HepG2 (cell line): ENCODE data around the gene AMOTL2. TPM values are rescaled to one million over a fixed set of nuclear protein-coding genes. Genes with fewer than 3 reads are reported as not detected.

ENCODE experiments used
- ATRX ChIP-seq: sonication (generic); formaldehyde crosslinking; IDR thresholded peaks from 2 replicates; pipeline ENCODE4 v1.4.0; 2020; ENCODE audit warnings: missing genetic modification reagents, borderline replicate concordance
- CENPX ChIP-seq: sonication (generic); formaldehyde crosslinking; IDR thresholded peaks from 2 replicates; pipeline ENCODE4 v1.9.0; 2021; ENCODE audit warnings: mild to moderate bottlenecking, missing genetic modification reagents, moderate library complexity
- GFI1 ChIP-seq: sonication (generic); formaldehyde crosslinking; IDR thresholded peaks from 2 replicates; pipeline ENCODE4 v1.5.0; 2020; ENCODE audit warnings: missing genetic modification reagents, mild to moderate bottlenecking, borderline replicate concordance
- GRHL1 ChIP-seq: sonication (generic); formaldehyde crosslinking; conservative IDR thresholded peaks from 2 replicates; pipeline ENCODE4 v1.8.0; 2022; ENCODE audit warnings: missing genetic modification reagents
- MED1 ChIP-seq: sonication (generic); formaldehyde crosslinking; IDR thresholded peaks from 2 replicates; pipeline ENCODE4 v1.4.0; 2020; ENCODE audit warnings: missing genetic modification reagents
- MEIS1 ChIP-seq: sonication (generic); formaldehyde crosslinking; IDR thresholded peaks from 2 replicates; pipeline ENCODE4 v1.9.0; 2021; ENCODE audit warnings: mild to moderate bottlenecking, missing genetic modification reagents, moderate library complexity, borderline replicate concordance
- PHF20 ChIP-seq: sonication (generic); formaldehyde crosslinking; IDR thresholded peaks from 2 replicates; pipeline ENCODE4 v1.5.0; 2020; ENCODE audit warnings: mild to moderate bottlenecking, missing genetic modification reagents
- RERE ChIP-seq: IDR thresholded peaks from 2 replicates; pipeline ENCODE4 v1.6.1; 2016; ENCODE audit warnings: low read depth, missing genetic modification reagents, missing compliant biosample characterization
- SP5 ChIP-seq: IDR thresholded peaks from 2 replicates; pipeline ENCODE4 v1.6.1; 2016; ENCODE audit warnings: low read depth, borderline replicate concordance
- ZNF281 ChIP-seq: sonication (generic); formaldehyde crosslinking; IDR thresholded peaks from 2 replicates; pipeline ENCODE4 v1.4.0; 2020; ENCODE audit warnings: missing genetic modification reagents, borderline replicate concordance
- ZNF33B ChIP-seq: sonication (generic); formaldehyde crosslinking; IDR thresholded peaks from 2 replicates; pipeline ENCODE4 v1.5.1; 2020; ENCODE audit warnings: mild to moderate bottlenecking, missing genetic modification reagents
- ZNF441 ChIP-seq: sonication (generic); formaldehyde crosslinking; IDR thresholded peaks from 2 replicates; pipeline ENCODE4 v1.7.0; 2021; ENCODE audit warnings: missing genetic modification reagents, borderline replicate concordance
- ZNF556 ChIP-seq: sonication (generic); formaldehyde crosslinking; IDR thresholded peaks from 2 replicates; pipeline ENCODE4 v1.4.0; 2020; ENCODE audit warnings: mild to moderate bottlenecking, missing genetic modification reagents, borderline replicate concordance
- polyA plus RNA-seq, 8 experiments: library from polyadenylated mRNA; depleted of rRNA in 3 of 8; stranded (reverse) in 7 of 8; unstranded in 1 of 8; fragments of >200 nt; fragmentation: Illumina TruSeq in 4 of 8; extraction: Trizol in 4 of 8; gene quantifications; 2 replicates each; pipeline versions ENCODE4 v1.2.1 to v1.2.3, GENCODE V29; 2011 to 2016; ENCODE audit warnings: low read depth in 4 of 8, missing spikeins in 1 of 8, mixed read lengths in 1 of 8; ENCODE audit not compliant: insufficient read depth in 1 of 8
- total RNA-seq, 5 experiments: library from RNA; depleted of rRNA; stranded (reverse); fragments of >200 nt; fragmentation: Illumina TruSeq; extraction: Trizol; gene quantifications; 2 replicates each; pipeline ENCODE4 v1.2.3, GENCODE V29; 2016; ENCODE audit warnings: low read depth in 1 of 5
- TF ChIP-seq, protein P1 (sequence below): IDR thresholded peaks from 2 replicates; pipeline ENCODE4 v1.6.1; 2018; ENCODE audit warnings: missing genetic modification reagents, mild to moderate bottlenecking, missing compliant biosample characterization
- TF ChIP-seq, protein P2 (sequence below): sonication (generic); formaldehyde crosslinking; IDR thresholded peaks from 2 replicates; pipeline ENCODE4 v1.4.0; 2020; ENCODE audit warnings: missing genetic modification reagents, borderline replicate concordance

AMOTL2 gene
- total and polyA plus RNA-seq, 2 of the 13 experiments (the other 11 are each of a cell fraction or from before 2014, with no cell fraction given): 17.3 to 18.5 TPM

GRCh38 chr3:134419214-134419959 is 45.1 kb upstream of the AMOTL2 start (continued):
- TF ChIP-seq ZNF281 (CRISPR knock-in tag) (peak; percentile 59; the same call in 1 of the 2 replicates), SP5 (no peak), MED1 (CRISPR knock-in tag) (peak; percentile 70), MEIS1 (no peak), ZNF441 (CRISPR knock-in tag) (no peak), RERE (0 out of 2 replicates have a peak, but pooled peaks have one; percentile 27), GFI1 (CRISPR knock-in tag) (0 out of 2 replicates have a peak, but pooled peaks have one; percentile 41), PHF20 (0 out of 2 replicates have a peak, but pooled peaks have one; percentile 30), GRHL1 (CRISPR knock-in tag) (no peak), CENPX (CRISPR knock-in tag) (no peak), ATRX (no peak), ZNF33B (CRISPR knock-in tag) (no peak), ZNF556 (CRISPR knock-in tag) (no peak; the same call in 1 of the 2 replicates)
- TF ChIP-seq, protein P1, sequence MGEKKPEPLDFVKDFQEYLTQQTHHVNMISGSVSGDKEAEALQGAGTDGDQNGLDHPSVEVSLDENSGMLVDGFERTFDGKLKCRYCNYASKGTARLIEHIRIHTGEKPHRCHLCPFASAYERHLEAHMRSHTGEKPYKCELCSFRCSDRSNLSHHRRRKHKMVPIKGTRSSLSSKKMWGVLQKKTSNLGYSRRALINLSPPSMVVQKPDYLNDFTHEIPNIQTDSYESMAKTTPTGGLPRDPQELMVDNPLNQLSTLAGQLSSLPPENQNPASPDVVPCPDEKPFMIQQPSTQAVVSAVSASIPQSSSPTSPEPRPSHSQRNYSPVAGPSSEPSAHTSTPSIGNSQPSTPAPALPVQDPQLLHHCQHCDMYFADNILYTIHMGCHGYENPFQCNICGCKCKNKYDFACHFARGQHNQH: peak; percentile 64; the same call in 1 of the 2 replicates
- TF ChIP-seq, protein P2, sequence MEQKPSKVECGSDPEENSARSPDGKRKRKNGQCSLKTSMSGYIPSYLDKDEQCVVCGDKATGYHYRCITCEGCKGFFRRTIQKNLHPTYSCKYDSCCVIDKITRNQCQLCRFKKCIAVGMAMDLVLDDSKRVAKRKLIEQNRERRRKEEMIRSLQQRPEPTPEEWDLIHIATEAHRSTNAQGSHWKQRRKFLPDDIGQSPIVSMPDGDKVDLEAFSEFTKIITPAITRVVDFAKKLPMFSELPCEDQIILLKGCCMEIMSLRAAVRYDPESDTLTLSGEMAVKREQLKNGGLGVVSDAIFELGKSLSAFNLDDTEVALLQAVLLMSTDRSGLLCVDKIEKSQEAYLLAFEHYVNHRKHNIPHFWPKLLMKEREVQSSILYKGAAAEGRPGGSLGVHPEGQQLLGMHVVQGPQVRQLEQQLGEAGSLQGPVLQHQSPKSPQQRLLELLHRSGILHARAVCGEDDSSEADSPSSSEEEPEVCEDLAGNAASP (CRISPR knock-in tag): peak; percentile 48; the same call in 1 of the 2 replicates
